ENCODE data around the gene METTL13.

Gene METTL13

DNA sequence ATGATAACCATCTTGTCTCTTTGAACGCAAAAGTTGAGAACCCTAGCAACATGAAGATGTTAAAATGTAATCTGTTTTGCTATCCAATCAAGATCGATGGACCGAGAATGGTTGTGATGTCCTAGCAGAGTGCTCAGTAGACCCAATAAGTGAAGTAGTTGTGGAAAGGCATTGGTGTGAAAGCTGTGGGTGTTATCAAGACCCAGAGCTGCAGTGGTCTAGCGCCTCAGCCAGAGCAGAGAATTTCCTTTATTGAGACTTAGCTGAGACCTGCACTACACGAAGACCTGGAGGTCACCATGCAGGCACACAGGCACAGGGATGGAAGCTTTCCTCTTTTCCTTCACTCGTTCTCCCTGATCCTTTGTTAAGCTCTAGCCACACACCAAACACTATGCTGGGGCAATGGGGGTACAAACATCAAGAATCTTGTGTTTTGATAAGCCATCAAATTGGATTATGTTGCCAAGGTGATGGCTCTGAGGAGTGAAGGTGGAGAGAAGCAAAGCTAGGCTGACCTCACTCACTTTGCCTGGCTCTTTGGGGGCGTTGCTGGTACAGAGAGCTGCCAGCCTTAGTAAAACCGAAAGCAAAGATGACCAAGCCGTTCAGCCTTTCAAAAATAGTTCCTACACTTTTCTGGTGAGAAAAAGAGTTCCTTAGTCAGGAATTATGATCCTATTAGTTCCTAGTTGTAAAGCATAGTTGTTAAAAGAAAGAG, 24.1 kb downstream of the METTL13 start:
- DNase-seq, result no peak

DNA sequence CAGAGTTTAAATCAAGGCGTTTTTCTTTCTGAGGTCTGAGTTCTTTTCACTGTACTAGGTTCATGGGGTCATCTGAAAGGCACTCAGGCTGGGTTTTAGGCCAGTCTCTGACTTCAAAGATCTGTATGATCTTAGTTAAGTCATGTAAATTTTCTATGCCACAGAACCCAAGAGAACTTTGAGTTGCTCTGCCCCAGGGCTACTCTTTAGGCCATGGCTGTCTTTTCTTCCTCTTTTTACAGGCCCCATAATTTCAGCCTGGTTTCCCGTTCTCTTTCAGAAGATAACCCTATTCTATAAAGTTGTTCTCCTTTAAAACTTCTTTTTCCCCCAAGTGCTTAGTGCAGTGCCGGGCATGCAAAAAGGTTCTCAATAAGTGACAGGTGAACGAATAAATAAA, 26.1 kb downstream of the METTL13 start:
- peak; percentile 34 to 56 for DNase-seq

DNA sequence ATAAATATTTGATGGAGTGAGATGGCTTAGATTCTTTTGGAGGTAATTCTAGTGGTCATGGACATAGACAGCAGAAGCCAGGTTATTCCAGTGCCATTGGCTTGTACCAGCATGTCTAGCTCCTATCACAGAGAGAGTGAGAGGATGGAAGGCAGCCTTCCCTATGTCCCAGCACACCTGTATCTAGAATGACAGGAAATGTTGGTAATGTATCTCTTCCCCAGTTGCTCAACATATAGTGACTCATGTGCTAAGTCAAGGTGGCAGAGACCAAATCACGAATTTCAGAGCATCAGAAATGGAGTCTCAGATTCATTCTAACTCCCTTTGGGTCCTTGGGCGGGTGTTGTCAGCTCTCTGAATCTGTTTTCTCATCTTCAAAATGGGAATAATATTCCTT, 28.4 kb downstream of the METTL13 start:
- no peak for DNase-seq

DNA sequence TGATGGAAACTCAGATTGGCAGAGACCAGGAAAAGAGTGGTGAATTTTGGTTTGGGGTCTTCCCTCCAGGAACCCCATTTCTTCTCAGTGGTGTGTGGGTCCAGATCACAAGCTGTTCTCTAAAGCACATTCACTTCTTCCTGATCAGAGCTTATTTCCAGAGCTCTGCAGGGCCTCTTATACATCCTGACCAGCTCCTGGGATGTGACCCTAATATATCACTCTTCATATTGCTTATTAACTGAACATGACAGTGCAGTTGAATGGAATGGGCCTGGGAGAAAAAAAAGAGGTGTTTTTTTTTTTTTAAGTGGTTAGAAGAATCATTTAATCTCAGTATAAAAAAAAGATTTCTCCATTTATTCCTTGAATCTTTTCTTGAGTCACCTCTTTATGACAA, 30.2 kb downstream of the METTL13 start:
- no peak for DNase-seq

DNA sequence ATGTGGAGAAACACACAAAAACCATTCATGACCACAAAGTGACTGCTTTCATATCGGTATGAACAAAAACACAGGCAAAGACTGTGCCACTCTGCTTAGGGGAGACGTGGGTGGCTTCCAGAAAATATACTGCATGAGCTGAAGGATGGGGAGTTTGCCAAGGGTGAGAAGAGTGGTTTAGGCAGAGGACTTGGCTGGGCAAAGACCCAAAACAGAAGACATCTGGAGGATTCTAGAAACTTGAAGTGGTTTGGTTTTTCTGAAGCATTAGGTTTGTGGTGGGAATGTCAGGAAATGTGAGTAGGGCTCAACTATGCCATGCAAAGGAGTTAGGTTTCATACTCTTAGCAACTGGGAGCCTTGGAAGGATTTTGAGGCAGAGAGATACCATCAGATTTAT, 33.2 kb downstream of the METTL13 start:
- DNase-seq, result no peak

DNA sequence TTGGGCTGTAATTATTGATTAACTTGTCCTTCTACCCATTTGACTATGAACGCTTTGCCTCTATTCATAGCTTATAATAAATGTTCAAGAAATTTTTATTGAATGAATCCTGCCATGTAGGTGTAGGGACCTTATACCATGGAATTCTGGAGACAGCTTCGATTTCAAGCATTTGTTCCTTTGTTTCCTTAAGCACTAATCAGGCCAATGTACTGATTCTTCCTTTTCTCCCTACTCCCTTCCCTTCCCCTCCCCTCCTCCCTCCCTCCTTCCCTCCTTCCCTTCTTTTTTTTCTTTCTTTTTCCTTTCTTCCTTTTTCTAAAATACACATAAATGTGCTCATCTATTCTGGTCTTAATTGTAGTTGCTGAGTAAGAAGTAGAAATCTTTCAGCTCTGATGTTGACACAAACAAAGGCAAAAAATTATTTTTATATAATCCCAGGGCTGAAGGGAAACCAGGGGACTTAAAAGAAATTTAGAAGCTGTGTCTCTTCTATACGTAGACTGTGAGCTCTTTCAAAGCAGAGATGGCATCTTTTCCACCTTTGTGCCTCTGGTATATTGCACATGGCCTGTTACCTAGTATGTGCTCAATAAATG, 34.9 kb downstream of the METTL13 start:
- no peak for DNase-seq

DNA sequence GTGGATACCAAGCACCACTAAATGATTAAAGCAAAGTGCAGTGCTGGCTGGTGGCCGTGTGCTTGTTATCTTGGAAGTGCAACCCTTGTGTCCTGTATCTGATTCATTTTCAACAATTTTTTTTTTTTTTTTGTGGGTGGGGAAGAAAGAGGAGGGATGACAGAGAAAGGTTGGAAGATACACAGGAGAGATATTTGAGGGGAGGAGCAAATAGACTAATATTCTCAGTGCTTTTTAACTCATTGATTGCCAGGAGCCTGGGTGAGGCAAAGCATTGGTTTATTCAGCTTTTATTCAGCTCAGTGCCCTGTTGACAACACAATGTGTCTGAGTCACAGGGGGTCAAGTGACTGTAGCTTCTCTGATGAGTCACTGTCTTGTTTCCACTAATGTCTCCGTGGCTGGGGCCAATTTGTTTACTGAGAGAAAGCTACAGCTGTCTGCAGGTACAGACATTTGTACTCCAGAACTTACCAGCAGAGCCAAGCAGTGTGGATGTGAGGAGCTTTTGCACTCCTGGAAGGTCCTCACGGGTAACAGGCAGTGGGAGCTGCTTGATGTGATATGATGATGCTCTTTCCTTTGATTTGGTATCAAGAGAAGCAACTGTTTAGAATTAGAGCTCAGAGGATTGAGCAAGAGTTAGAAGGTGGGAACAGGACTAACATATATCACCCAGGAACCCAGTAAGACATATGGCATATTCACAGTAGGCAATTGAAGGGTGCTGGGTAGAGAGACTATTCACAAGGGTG, 36.2 kb downstream of the METTL13 start:
- DNase-seq, result no peak

DNA sequence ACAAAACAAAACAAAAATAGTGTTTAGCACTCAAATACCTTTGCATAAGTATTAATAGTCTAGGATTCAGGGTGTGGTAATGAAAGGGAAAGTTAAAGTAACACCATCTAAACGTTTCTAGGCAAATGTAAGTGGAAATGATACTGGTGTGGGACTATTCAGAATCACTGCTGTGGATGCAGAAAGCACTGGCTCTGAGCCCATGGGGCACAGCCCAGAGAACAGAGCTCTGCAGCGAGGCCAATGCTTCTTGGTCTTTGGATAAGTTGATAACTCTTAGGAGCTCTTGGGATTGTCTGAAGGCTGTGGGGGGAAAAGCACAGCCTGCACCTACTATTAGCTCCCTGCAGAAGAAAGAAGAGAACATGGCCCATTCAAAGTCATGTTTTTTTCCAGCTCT, 38.5 kb downstream of the METTL13 start:
- DNase-seq, result no peak

DNA sequence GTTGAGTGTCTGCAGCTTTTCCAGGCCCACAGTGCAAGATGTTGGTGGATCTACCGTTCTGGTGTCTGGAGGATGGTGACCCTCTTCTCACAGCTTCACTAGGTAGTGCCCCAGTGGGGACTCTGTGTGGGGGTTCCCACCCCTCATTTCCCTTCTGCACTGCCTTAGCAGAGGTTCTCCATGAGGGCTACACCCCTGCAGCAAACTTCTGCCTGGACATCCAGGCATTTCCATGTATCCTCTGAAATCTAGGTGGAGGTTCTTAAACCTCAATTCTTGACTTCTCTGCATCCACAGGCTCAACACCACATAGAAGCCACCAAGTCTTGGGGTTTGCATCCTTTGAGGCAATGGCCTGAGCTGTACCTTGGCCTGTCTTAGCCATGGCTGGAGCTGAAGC, 45.5 kb downstream of the METTL13 start:
- no peak for DNase-seq

DNA sequence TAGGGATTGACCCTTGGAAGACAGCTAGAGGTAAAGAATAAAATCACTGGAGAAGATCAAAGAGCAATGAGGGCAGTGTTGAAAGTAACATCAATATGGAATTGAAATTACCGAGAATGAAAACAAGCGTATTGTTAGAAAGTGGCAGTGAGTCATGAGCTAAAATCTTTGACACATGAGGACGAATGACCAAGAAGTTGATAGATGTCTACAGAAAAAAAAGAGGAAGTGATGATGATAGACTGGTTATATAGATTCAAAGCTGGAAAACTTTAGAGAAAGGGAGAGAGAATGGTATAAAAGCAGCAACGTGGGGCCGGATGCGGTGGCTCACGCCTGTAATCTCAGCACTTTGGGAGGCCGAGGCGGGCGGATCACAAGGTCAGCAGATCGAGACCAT, 47.3 kb downstream of the METTL13 start:
- no peak for DNase-seq

DNA sequence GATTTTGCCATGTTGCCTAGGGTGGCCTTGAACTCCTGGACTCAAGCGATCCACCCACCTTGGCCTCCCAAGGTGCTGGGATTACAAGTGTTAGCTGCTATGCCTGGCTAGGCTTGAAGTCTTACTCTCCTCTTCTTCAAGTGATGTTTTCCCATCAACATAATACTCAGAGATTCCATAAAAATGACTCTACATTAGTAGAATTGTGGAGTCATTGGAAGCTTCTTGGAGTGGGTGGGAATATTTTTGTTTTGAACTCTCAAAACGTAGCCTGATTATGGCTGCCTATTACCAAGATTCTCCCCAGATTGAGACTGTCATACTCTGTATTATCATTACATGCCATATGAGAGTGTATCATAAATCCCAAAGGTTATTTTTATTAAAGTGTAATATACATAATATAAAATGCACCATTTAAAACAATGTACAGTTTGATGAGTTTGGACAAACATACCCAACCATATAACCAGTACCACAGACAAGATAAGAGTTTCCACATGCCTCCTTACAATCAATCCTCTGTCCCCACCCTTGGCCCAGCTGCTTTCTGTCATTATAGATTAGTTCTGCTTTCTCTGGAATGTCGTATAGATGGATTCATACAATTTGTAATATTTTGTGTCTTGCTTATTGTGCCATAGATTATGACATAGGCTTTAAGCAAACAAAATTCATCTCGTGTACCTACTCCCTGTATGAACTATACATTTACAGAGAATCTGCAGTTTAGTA, 51.8 kb downstream of the METTL13 start:
- DNase-seq, result no peak

DNA sequence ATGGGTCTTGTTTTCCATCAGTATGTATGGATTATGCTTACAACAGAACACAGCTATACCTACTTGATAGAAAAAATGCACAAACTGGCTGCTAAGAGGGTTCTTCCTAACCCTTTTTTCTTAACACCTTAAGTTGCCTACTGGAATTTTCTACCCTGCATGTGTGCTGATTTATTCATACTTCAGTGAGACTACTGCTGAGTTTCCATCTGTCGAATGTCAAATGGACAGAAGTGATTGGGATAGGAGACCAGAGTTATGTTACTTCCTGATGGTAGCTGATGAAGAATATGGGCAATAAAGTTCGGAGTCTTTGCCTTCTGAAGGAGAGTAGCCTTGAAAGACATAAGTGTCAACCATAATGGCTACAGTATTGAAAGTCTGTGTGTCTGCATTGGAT, 53.4 kb downstream of the METTL13 start:
- DNase-seq, result no peak

DNA sequence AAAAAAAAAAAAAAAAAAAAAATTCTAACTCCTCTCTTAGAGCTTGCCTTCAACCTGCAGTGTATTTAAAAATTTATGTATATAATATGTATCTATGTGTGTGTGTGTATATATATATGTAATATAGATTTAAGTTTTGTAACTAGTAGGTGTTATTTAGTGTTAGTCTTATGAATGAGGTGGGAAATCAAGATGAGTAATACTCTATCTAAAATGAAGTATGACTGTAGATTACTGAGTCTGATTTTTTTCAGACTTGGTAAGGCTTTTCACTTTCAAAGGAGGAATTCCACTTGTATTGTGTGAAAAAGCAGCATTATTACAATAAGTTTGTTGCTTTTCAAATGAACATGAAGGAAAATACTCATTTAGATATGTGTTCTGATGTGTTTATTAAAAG, 54.4 kb downstream of the METTL13 start:
- DNase-seq, result no peak

DNA sequence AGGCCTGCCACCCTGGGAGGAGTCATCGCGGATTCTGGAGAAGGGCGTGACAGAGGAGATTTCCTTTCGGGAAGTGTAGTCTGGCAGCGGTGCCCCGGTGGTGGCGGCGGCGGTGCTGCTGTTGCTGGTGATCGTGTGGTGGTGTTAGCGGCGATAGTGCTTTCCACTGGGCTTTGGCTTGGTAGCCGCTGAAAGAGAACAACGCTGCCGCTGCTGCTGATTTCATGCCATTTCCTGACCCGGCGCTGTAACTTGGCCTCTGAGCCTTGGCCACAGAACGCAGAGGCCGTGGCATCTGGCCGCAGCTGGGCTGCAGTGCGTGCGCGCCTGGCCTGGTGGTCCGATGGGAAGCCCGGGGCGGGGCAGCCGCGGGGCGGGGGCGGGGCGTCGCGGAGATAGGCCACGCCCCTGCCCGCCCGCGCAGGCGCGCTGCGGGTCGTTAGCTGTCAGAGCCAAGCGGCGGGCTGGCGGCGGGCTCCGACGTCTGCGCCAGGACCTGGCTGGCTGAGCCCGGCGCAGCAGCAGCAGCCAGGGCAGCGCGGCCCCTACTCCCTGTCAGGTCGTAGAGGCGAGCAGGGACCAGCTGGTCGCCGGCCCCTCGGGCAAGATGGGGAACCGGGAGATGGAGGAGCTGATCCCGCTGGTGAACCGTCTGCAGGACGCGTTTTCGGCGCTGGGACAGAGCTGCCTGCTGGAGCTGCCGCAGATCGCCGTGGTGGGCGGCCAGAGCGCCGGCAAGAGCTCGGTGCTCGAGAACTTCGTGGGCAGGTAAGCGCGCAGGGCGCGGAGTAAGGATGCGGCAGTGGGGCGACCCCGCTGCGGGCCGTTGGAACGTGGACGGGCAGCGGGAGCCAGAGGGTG, 59.8 kb downstream of the METTL13 start, which contains the start of gene DNM3:
DNM3 (plus strand) TSS at position 449 of the 861 bp plus-strand sequence; CDS start at position 608, 159 bp downstream.
- DNase-seq, result no peak

DNA sequence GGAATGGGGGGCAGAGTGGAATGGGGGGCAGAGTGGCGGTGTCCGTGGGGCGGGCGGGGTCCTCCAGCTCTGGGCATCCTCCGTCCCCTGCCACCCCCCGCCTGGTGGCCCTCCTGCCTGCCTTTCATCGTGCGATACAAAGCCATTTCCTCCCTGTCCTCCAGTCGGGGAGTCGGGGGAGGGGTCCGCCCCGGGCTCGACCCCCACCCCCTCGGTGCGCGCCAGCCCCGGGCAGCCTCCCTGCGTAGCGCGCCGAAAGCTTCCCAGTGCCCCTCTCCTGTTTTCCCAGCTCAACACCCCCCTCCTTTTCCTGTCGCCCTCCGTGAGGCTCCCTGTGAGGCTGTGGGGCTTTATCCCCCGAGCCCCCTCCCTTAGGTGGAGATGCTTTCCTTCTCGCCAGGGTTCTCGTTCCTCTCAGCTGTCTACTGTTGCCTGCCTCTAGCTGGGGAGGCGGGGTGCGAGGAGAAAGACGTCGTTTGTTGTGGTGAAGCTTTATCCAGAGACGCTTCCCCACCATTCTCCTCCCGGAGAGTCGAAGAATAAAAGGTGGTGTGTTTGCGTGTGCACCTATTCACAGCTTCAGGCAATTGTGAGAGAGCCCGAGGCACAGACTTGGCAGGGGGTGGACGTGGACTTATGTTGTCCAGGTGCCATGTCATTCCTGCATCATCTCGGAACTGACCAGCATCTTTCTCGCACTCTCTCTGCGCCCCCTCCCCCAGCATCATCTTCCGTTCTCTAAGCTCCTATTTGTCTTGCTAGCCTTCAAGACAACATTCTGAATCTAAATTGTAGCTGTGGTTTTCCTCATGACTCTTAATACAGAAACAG, 60.7 kb downstream of the METTL13 start:
- no peak for DNase-seq

DNA sequence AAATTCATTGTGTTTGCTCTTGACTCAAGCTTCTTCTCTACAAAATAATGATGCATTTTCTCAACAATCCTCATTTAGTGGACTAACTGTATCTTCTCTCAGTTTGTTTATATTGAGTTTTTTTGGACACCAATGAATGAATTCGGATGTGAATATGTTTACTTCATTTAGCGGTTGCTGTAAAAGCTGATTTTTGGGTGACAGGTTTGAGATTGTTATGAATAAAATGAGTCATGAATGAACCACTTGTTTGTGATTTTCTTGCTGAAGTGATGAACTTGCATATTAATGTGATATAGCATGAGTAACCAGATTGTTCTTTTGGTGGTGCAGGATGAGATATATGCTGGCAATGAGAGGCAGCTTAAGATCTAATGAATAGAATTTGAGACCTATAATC, 62.9 kb downstream of the METTL13 start:
- no peak for DNase-seq

DNA sequence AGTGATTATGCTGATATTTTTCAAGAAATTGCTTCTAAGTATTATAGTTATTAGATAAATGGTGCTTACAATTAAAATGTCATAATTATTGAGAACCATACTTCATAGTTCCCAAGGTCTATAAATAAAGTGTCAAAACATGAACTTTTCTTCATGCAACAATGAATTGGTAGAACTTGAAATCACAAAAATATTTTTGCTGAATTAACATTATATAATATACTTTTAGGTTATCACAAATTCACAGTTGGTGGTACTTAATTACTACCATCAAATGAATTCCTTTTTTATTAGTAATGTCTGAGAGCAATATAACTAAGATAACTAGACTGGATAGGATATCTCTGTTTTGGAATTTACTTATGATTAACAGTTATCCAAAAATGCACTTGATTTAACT, 64.5 kb downstream of the METTL13 start:
- no peak for DNase-seq

Measured in AML-193 (cell line).